Activated T-helper 1 cell treated with Interleukin-2 at 50 U/mL for 16 hours (primary cell): ENCODE measurements around the gene ATMIN.
A peak's percentile ranks its signal among the peaks of the same experiment; 100 is the strongest.

Experiments
- DNase-seq: peaks from one replicate; pipeline ENCODE4 v3.0.0-alpha.2; 2020; ENCODE audit warnings: low read depth

The ATMIN gene

GRCh38 chr16:81035398-81035974 lies at the start of gene ATMIN:
Gene ATMIN, plus strand, starts transcription at chr16:81035842. Its CDS starts 29 bp downstream, at chr16:81035871.
- DNase-seq = peak; percentile 89

- no peak for DNase-seq
Measured at GRCh38 chr16:80986557-80986956, 49.1 kb upstream of the ATMIN start.

- no peak for DNase-seq
Measured at GRCh38 chr16:80988756-80989155, 46.9 kb upstream of the ATMIN start.

GRCh38 chr16:80989801-80990200 lies 45.8 kb upstream of the ATMIN start:
- no peak for DNase-seq

- DNase-seq = no peak
Measured at GRCh38 chr16:80990577-80990976, 45.1 kb upstream of the ATMIN start.

GRCh38 chr16:80990978-80991377 lies 44.7 kb upstream of the ATMIN start:
- no peak for DNase-seq

- no peak for DNase-seq
Measured at GRCh38 chr16:80991792-80992430, 43.7 kb upstream of the ATMIN start.

- DNase-seq = no peak
Measured at GRCh38 chr16:80992676-80993293, 42.9 kb upstream of the ATMIN start.

GRCh38 chr16:80993307-80993706 lies 42.3 kb upstream of the ATMIN start:
- DNase-seq = no peak

GRCh38 chr16:80993834-80994233 lies 41.8 kb upstream of the ATMIN start:
- DNase-seq = no peak

- DNase-seq = no peak
Measured at GRCh38 chr16:80994451-80994850, 41.2 kb upstream of the ATMIN start.

GRCh38 chr16:80996688-80997138 lies 38.9 kb upstream of the ATMIN start:
- no peak for DNase-seq

GRCh38 chr16:80997139-80997798 lies 38.4 kb upstream of the ATMIN start:
- no peak for DNase-seq

- no peak for DNase-seq
Measured at GRCh38 chr16:80997964-80998620, 37.5 kb upstream of the ATMIN start.

- DNase-seq = no peak
Measured at GRCh38 chr16:81000873-81001272, 34.8 kb upstream of the ATMIN start.

GRCh38 chr16:81001330-81001729 lies 34.3 kb upstream of the ATMIN start:
- no peak for DNase-seq

- DNase-seq = no peak
Measured at GRCh38 chr16:81003064-81003463, 32.6 kb upstream of the ATMIN start.

GRCh38 chr16:81003610-81004460 lies 31.8 kb upstream of the ATMIN start:
- no peak for DNase-seq

GRCh38 chr16:81004646-81005353 lies 30.8 kb upstream of the ATMIN start:
- no peak for DNase-seq

- DNase-seq = no peak
Measured at GRCh38 chr16:81005610-81006161, 30.0 kb upstream of the ATMIN start.
